Mesenchymal stem cell (in vitro differentiated cells and primary cell): Measurements from ENCODE around the gene INTS13.

Source experiments
- DNase-seq: peaks from one replicate; pipeline ENCODE4 v3.0.0-alpha.2; 2013
- H2AFZ ChIP-seq: one replicate; pipeline ENCODE4 v1.6.1; 2013; ENCODE audit warnings: low read depth, mild to moderate bottlenecking, control low read depth, inconsistent platforms, low read length, moderate library complexity
- H2AK5ac ChIP-seq: 2 replicates; pipeline ENCODE4 v1.6.1; 2013; ENCODE audit warnings: low read length, moderate library complexity, mild to moderate bottlenecking, inconsistent platforms; ENCODE audit not compliant: severe bottlenecking
- H2BK120ac ChIP-seq: one replicate; pipeline ENCODE4 v1.6.1; 2013; ENCODE audit warnings: low read depth, mild to moderate bottlenecking, inconsistent platforms, low read length, moderate library complexity
- H2BK12ac ChIP-seq, 2 experiments: one replicate each; pipeline ENCODE4 v1.6.1; 2013; ENCODE audit warnings: inconsistent platforms in 2 of 2, low read length in 2 of 2, mild to moderate bottlenecking in 2 of 2, moderate library complexity in 2 of 2, control low read depth in 1 of 2
- H2BK15ac ChIP-seq: one replicate; pipeline ENCODE4 v1.6.1; 2013; ENCODE audit warnings: mild to moderate bottlenecking, low read depth, inconsistent platforms; ENCODE audit not compliant: poor library complexity, severe bottlenecking
- H2BK5ac ChIP-seq: 2 replicates; pipeline ENCODE4 v1.6.1; 2013; ENCODE audit warnings: low read depth, mild to moderate bottlenecking, low read length, control low read depth, inconsistent platforms; ENCODE audit not compliant: poor library complexity, severe bottlenecking
- H3K14ac ChIP-seq, 2 experiments: one replicate each; pipeline ENCODE4 v1.6.1; 2013; ENCODE audit warnings: inconsistent platforms in 2 of 2, low read length in 2 of 2, control low read depth in 1 of 2, mild to moderate bottlenecking in 1 of 2, moderate library complexity in 1 of 2
- H3K18ac ChIP-seq, 2 experiments: one replicate each; pipeline ENCODE4 v1.6.1; 2013; ENCODE audit warnings: inconsistent platforms in 2 of 2, low read length in 2 of 2, control low read depth in 1 of 2, low read depth in 1 of 2, mild to moderate bottlenecking in 1 of 2
- H3K23ac ChIP-seq, 2 experiments: one replicate each; pipeline ENCODE4 v1.6.1; 2013; ENCODE audit warnings: inconsistent platforms in 2 of 2, low read length in 2 of 2, mild to moderate bottlenecking in 2 of 2, moderate library complexity in 2 of 2, control low read depth in 1 of 2
- H3K27ac ChIP-seq: 2 replicates; pipeline ENCODE4 v1.5.1; 2013; ENCODE audit warnings: mild to moderate bottlenecking, moderate library complexity, low read length, control low read depth, inconsistent platforms; ENCODE audit not compliant: poor library complexity, severe bottlenecking
- H3K27me3 ChIP-seq, 2 experiments: 2 replicates each; pipeline versions ENCODE4 v1.6.1 to v1.7.0; 2013; ENCODE audit warnings: low read length in 2 of 2, mild to moderate bottlenecking in 2 of 2, moderate library complexity in 2 of 2, control low read depth in 1 of 2, inconsistent platforms in 1 of 2; ENCODE audit not compliant: control insufficient read depth in 1 of 2, insufficient read depth in 1 of 2
- H3K36me3 ChIP-seq, 2 experiments: 2 replicates each; pipeline versions ENCODE4 v1.6.1 to v1.7.0; 2013; ENCODE audit warnings: low read length in 2 of 2, control low read depth in 1 of 2, inconsistent platforms in 1 of 2, low read depth in 1 of 2, mild to moderate bottlenecking in 1 of 2; ENCODE audit not compliant: insufficient read depth in 2 of 2, control insufficient read depth in 1 of 2
- H3K4ac ChIP-seq, 2 experiments: one replicate each; pipeline ENCODE4 v1.6.1; 2013; ENCODE audit warnings: inconsistent platforms in 2 of 2, low read length in 2 of 2, mild to moderate bottlenecking in 2 of 2, moderate library complexity in 2 of 2, control low read depth in 1 of 2, low read depth in 1 of 2
- H3K4me1 ChIP-seq: 2 replicates; pipeline ENCODE4 v1.6.1; 2013; ENCODE audit warnings: low read depth, low read length, control low read depth; ENCODE audit not compliant: control insufficient read depth, insufficient read depth
- H3K4me2 ChIP-seq: 2 replicates; pipeline ENCODE4 v1.6.1; 2013; ENCODE audit warnings: low read length, mild to moderate bottlenecking, inconsistent platforms; ENCODE audit not compliant: poor library complexity, severe bottlenecking
- H3K4me3 ChIP-seq, 2 experiments: 2 replicates each; pipeline versions ENCODE4 v1.5.1 to v1.7.0; 2013; ENCODE audit warnings: low read length in 2 of 2, mild to moderate bottlenecking in 2 of 2, control low read depth in 1 of 2, low read depth in 1 of 2; ENCODE audit not compliant: insufficient read depth in 1 of 2
- H3K79me1 ChIP-seq: replicated peaks from 2 replicates; pipeline ENCODE4 v1.6.1; 2013; ENCODE audit warnings: mild to moderate bottlenecking, control low read depth, low read length, inconsistent platforms; ENCODE audit not compliant: poor library complexity, severe bottlenecking
- H3K9ac ChIP-seq: 2 replicates; pipeline ENCODE4 v1.7.0; 2013; ENCODE audit warnings: mild to moderate bottlenecking, low read length, moderate library complexity
- H3K9me3 ChIP-seq: 2 replicates; pipeline ENCODE4 v1.7.0; 2013; ENCODE audit warnings: mild to moderate bottlenecking, low read length; ENCODE audit not compliant: control insufficient read depth
- H4K8ac ChIP-seq: one replicate; pipeline ENCODE4 v1.6.1; 2013; ENCODE audit warnings: inconsistent platforms, mild to moderate bottlenecking, low read length, moderate library complexity
- H4K91ac ChIP-seq: one replicate; pipeline ENCODE4 v1.6.1; 2013; ENCODE audit warnings: mild to moderate bottlenecking, low read length, inconsistent platforms
- WGBS: methylation state at CpG from one replicate; pipeline ENCODE4 v1.1.7; 2013; ENCODE audit warnings: mixed read lengths; 5-methylcytosine and 5-hydroxymethylcytosine counted together

The INTS13 gene

GRCh38 chr12:26939953-26940352 lies 2.2 kb upstream of the INTS13 start:
- 74% methylated on average over 1 of the region's 1 CpG for WGBS

GRCh38 chr12:26939192-26939832 lies 1.5 kb upstream of the INTS13 start:
- Histone ChIP-seq H3K4me3 (peak overlapping the region; percentile 93 to 98), H3K4me1 (no peaks in the 10 kb centered on the region), H3K36me3 (no peaks in the 10 kb centered on the region), H4K8ac (no peak overlapping the region), H2BK120ac (no peak overlapping the region), H3K23ac (no peak overlapping the region), H2AFZ (no peak overlapping the region), H3K27ac (peak overlapping the region; percentile 59), H2BK12ac (no peak overlapping the region), H3K27me3 (no peaks in the 10 kb centered on the region), H2AK5ac (no peak overlapping the region), H3K9ac (peak overlapping the region; percentile 98), H3K14ac (no peak overlapping the region), H2BK5ac (no peak overlapping the region), H2BK15ac (no peak overlapping the region), H3K79me1 (peaks cover 5% of the 10 kb centered on the region), H3K9me3 (no peaks in the 10 kb centered on the region), H3K4me2 (peak overlapping the region; percentile 94), H4K91ac (no peak overlapping the region), H3K18ac (no peak overlapping the region), H3K4ac (no peak overlapping the region)
- WGBS, result 22% methylated on average over 7 of the region's 9 CpGs
- peak; percentile 23 for DNase-seq

More at GRCh38 chr12:26939953-26940352, 2.2 kb upstream of the INTS13 start:
- H3K4me2 ChIP-seq, result no peak overlapping the region
- peak overlapping the region in 1 of 2 experiments; percentile 93 for H3K4me3 ChIP-seq
- peak overlapping the region; percentile 98 for H3K9ac ChIP-seq
- H3K4ac ChIP-seq, result no peak overlapping the region
- H2AFZ ChIP-seq, result no peak overlapping the region
- no peaks in the 10 kb centered on the region for H3K27me3 ChIP-seq
- H3K4me1 ChIP-seq, result no peaks in the 10 kb centered on the region
- H3K36me3 ChIP-seq, result no peaks in the 10 kb centered on the region
- H3K14ac ChIP-seq, result no peak overlapping the region
- DNase-seq, result no peak
- H3K23ac ChIP-seq, result no peak overlapping the region
- H2BK120ac ChIP-seq, result no peak overlapping the region
- H2BK12ac ChIP-seq, result no peak overlapping the region
- H4K91ac ChIP-seq, result no peak overlapping the region
- H3K18ac ChIP-seq, result no peak overlapping the region
- H2AK5ac ChIP-seq, result no peak overlapping the region
- no peak overlapping the region for H2BK5ac ChIP-seq
- no peaks in the 10 kb centered on the region for H3K9me3 ChIP-seq
- no peak overlapping the region for H2BK15ac ChIP-seq
- peaks cover 4% of the 10 kb centered on the region for H3K79me1 ChIP-seq
- H3K27ac ChIP-seq, result no peak overlapping the region
- H4K8ac ChIP-seq, result no peak overlapping the region

GRCh38 chr12:26938701-26939062 lies 901 bp upstream of the INTS13 start:
- peak overlapping the region; percentile 100 for H2AFZ ChIP-seq
- H2BK5ac ChIP-seq, result no peak overlapping the region
- peak overlapping the region; percentile 99 for H3K27ac ChIP-seq
- H3K36me3 ChIP-seq, result no peaks in the 10 kb centered on the region
- H3K9me3 ChIP-seq, result no peaks in the 10 kb centered on the region
- H3K4me3 ChIP-seq, result peak overlapping the region; percentile 93 to 98
- H3K79me1 ChIP-seq, result peaks cover 7% of the 10 kb centered on the region
- no peak overlapping the region for H2AK5ac ChIP-seq
- H3K9ac ChIP-seq, result peak overlapping the region; percentile 98
- peak overlapping the region; percentile 100 for H2BK15ac ChIP-seq
- DNase-seq, result no peak
- peak overlapping the region; percentile 94 for H3K4me2 ChIP-seq
- peak overlapping the region in 1 of 2 experiments; percentile 96 for H3K23ac ChIP-seq
- H4K91ac ChIP-seq, result peak overlapping the region; percentile 98
- WGBS, result under 1% methylated on average over 28 of the region's 28 CpGs
- peak overlapping the region; percentile 6 for H2BK120ac ChIP-seq
- H3K18ac ChIP-seq, result peak overlapping the region; percentile 93 to 100
- H3K4ac ChIP-seq, result peak overlapping the region; percentile 85 to 98
- peak overlapping the region; percentile 95 for H4K8ac ChIP-seq
- H2BK12ac ChIP-seq, result peak overlapping the region in 1 of 2 experiments; percentile 50
- H3K4me1 ChIP-seq, result no peaks in the 10 kb centered on the region
- peak overlapping the region in 1 of 2 experiments; percentile 97 for H3K14ac ChIP-seq
- no peaks in the 10 kb centered on the region for H3K27me3 ChIP-seq

GRCh38 chr12:26937443-26937862 lies 328 bp downstream of the INTS13 start:
- Histone ChIP-seq H3K18ac (peak overlapping the region; percentile 2 to 90), H2BK12ac (peak overlapping the region in 1 of 2 experiments; percentile 15), H3K79me1 (peaks cover 12% of the 10 kb centered on the region), H3K4ac (peak overlapping the region in 1 of 2 experiments; percentile 90), H3K14ac (peak overlapping the region in 1 of 2 experiments; percentile 93), H3K27ac (peak overlapping the region; percentile 89), H3K27me3 (no peaks in the 10 kb centered on the region), H4K8ac (no peak overlapping the region), H3K4me1 (no peaks in the 10 kb centered on the region), H4K91ac (no peak overlapping the region), H3K9ac (peak overlapping the region; percentile 98), H3K9me3 (no peaks in the 10 kb centered on the region), H3K23ac (peak overlapping the region in 1 of 2 experiments; percentile 71), H2BK120ac (no peak overlapping the region), H2BK15ac (no peak overlapping the region), H3K36me3 (peaks cover 0 to 4% of the 10 kb centered on the region in 2 experiments), H3K4me3 (peak overlapping the region; percentile 93 to 98), H2BK5ac (no peak overlapping the region), H3K4me2 (peak overlapping the region; percentile 93), H2AFZ (peak overlapping the region; percentile 84), H2AK5ac (no peak overlapping the region)
- no peak for DNase-seq
- WGBS, result 0% methylated on average over 8 of the region's 10 CpGs
